Epithelial cell of prostate (primary cell): ENCODE results near the gene ATL2.
"Not testable (repeated sequence)": the region's sequence is repeated elsewhere in the genome, so short reads cannot be mapped to it uniquely, and the experiment has no call there.

Experiments
- DNase-seq: peaks from one replicate; pipeline ENCODE4 v3.0.0-alpha.2; 2011; ENCODE audit warnings: low read depth, low spot score
- H3K27ac ChIP-seq: fragments of 450-650 bp; 2 replicates; pipeline ENCODE4 v1.5.1; 2017; ENCODE audit warnings: mild to moderate bottlenecking

ATL2 gene

GRCh38 chr2:38394041-38394440 is 17.0 kb upstream of the ATL2 start:
- peak overlapping the region; percentile 86 for H3K27ac ChIP-seq
- DNase-seq, result no peak

- no peak overlapping the region for H3K27ac ChIP-seq
These were observed 13.9 kb upstream of the ATL2 start for GRCh38 chr2:38390947-38391346.

GRCh38 chr2:38387887-38388286 is 10.8 kb upstream of the ATL2 start:
- no peak overlapping the region for H3K27ac ChIP-seq
- DNase-seq, result no peak

More at GRCh38 chr2:38390947-38391346, 13.9 kb upstream of the ATL2 start:
- no peak for DNase-seq

GRCh38 chr2:38386821-38387220 is 9.7 kb upstream of the ATL2 start:
- no peak for DNase-seq
- H3K27ac ChIP-seq, result no peak overlapping the region

- DNase-seq, result no peak
- no peak overlapping the region for H3K27ac ChIP-seq
These were observed 9.3 kb upstream of the ATL2 start for GRCh38 chr2:38386377-38386776.

GRCh38 chr2:38384338-38384737 is 7.3 kb upstream of the ATL2 start:
- DNase-seq, result no peak

GRCh38 chr2:38383741-38384140 is 6.7 kb upstream of the ATL2 start:
- DNase-seq, result not testable (repeated sequence)

More at GRCh38 chr2:38384338-38384737, 7.3 kb upstream of the ATL2 start:
- H3K27ac ChIP-seq, result no peak overlapping the region

GRCh38 chr2:38381381-38382143 is 4.5 kb upstream of the ATL2 start:
- no peak overlapping the region for H3K27ac ChIP-seq
- DNase-seq, result no peak

More at GRCh38 chr2:38383741-38384140, 6.7 kb upstream of the ATL2 start:
- H3K27ac ChIP-seq, result not testable (repeated sequence)

- no peak for DNase-seq
- no peak overlapping the region for H3K27ac ChIP-seq
These were observed 3.5 kb upstream of the ATL2 start for GRCh38 chr2:38380397-38381130.

- DNase-seq, result peak; percentile 59
- H3K27ac ChIP-seq, result peak overlapping the region; percentile 76
These were observed 575 bp downstream of the ATL2 start for GRCh38 chr2:38376346-38377049.

- peak overlapping the region; percentile 76 for H3K27ac ChIP-seq
- no peak for DNase-seq
These were observed 1.3 kb downstream of the ATL2 start for GRCh38 chr2:38375696-38376345.

- H3K27ac ChIP-seq, result peak overlapping the region; percentile 76
- no peak for DNase-seq
These were observed 2.1 kb downstream of the ATL2 start for GRCh38 chr2:38374984-38375383.

- DNase-seq, result no peak
- no peak overlapping the region for H3K27ac ChIP-seq
These were observed 5.8 kb downstream of the ATL2 start for GRCh38 chr2:38371235-38371634.

- DNase-seq, result no peak
- no peak overlapping the region for H3K27ac ChIP-seq
These were observed 6.4 kb downstream of the ATL2 start for GRCh38 chr2:38370664-38371063.

- no peak for DNase-seq
- H3K27ac ChIP-seq, result no peak overlapping the region
These were observed 14.8 kb downstream of the ATL2 start for GRCh38 chr2:38362232-38362631.

- H3K27ac ChIP-seq, result no peak overlapping the region
- no peak for DNase-seq
These were observed 16.9 kb downstream of the ATL2 start for GRCh38 chr2:38360177-38360576.

GRCh38 chr2:38353402-38353801 is 23.7 kb downstream of the ATL2 start:
- DNase-seq, result no peak
- H3K27ac ChIP-seq, result no peak overlapping the region

- DNase-seq, result no peak
- H3K27ac ChIP-seq, result no peak overlapping the region
These were observed 24.7 kb downstream of the ATL2 start for GRCh38 chr2:38352336-38352735.

GRCh38 chr2:38345323-38346038 is 31.6 kb downstream of the ATL2 start:
- DNase-seq, result no peak
- no peak overlapping the region for H3K27ac ChIP-seq

GRCh38 chr2:38344813-38345212 is 32.3 kb downstream of the ATL2 start:
- DNase-seq, result no peak
- no peak overlapping the region for H3K27ac ChIP-seq
